ENCODE data around the gene PPFIA3. TPM values are rescaled to one million over a fixed set of nuclear protein-coding genes. Genes with fewer than 3 reads are reported as not detected.

PPFIA3 gene
- total and polyA plus RNA-seq, 3 experiments from 2014 or later: 0.56 to 3.3 (median 3.2) TPM

GRCh38 chr19:49149652-49150105 lies 30.3 kb downstream of the PPFIA3 start:
- peaks cover 46% of the 10 kb centered on the region for H3K27me3 ChIP-seq (ENCODE audit: insufficient read depth, low read length, poor library complexity, severe bottlenecking)
- POLR2A ChIA-PET: no interaction called here

GRCh38 chr19:49150106-49150943 lies 31.0 kb downstream of the PPFIA3 start:
- no peaks in the 10 kb centered on the region for H3K36me3 Mint-ChIP-seq
- H3K27me3 Mint-ChIP-seq: peaks cover 51 to 79% of the 10 kb centered on the region in 2 donors
- no peak overlapping the region for H3K27ac Mint-ChIP-seq
- peak in 3 of 5 donors; percentile 21 to 51 (median 34) for DNase-seq
- peak overlapping the region; percentile 67 to 92 (median 79) for H3K4me3 Mint-ChIP-seq
- ChIA-PET CTCF (interaction anchor here (1.7 to 3.0 kb wide), 2 partner anchors 53 to 157 kb away, joined by 4 to 9 read pairs; partner anchors contain the start of genes GYS1 and RUVBL2), POLR2A (no interaction called here)
- peak overlapping the region; percentile 50 for H3K4me3 ChIP-seq (ENCODE audit: low read length)
- peak overlapping the region; percentile 19 for H3K27ac ChIP-seq (ENCODE audit: low read depth, low read length)
- peaks cover 43% of the 10 kb centered on the region for H3K4me1 ChIP-seq (ENCODE audit: insufficient read depth, low read length)
- no peaks in the 10 kb centered on the region for H3K9me3 ChIP-seq (ENCODE audit: low read length)
- H3K27me3 ChIP-seq (ENCODE audit: insufficient read depth, low read length, poor library complexity, severe bottlenecking): peaks cover 46% of the 10 kb centered on the region
- H3K9me3 Mint-ChIP-seq: peaks cover 0 to 2% (median 0%) of the 10 kb centered on the region in 5 donors
- no peaks in the 10 kb centered on the region for H3K36me3 ChIP-seq (ENCODE audit: insufficient read depth, low read length)
- H3K4me1 Mint-ChIP-seq: peaks cover 29 to 39% (median 30%) of the 10 kb centered on the region in 3 donors

More at GRCh38 chr19:49149652-49150105, 30.3 kb downstream of the PPFIA3 start:
- CTCF ChIA-PET: interaction anchor here (1.3 to 3.0 kb wide), 4 partner anchors 22 to 156 kb away, joined by 3 to 9 read pairs (median 5); partner anchors contain the start of genes GYS1, LIN7B and RUVBL2
- no peaks in the 10 kb centered on the region for H3K9me3 ChIP-seq (ENCODE audit: low read length)
- Mint-ChIP-seq H3K4me3 (peak overlapping the region; percentile 67 to 92 (median 80)), H3K27me3 (peaks cover 50 to 79% of the 10 kb centered on the region in 2 donors), H3K36me3 (no peaks in the 10 kb centered on the region), H3K9me3 (peaks cover 0 to 2% (median 0%) of the 10 kb centered on the region in 5 donors), H3K4me1 (peaks cover 30 to 39% (median 31%) of the 10 kb centered on the region in 3 donors), H3K27ac (peak overlapping the region in 1 of 8 donors; percentile 10)
- no peaks in the 10 kb centered on the region for H3K36me3 ChIP-seq (ENCODE audit: insufficient read depth, low read length)
- no peak for DNase-seq
- H3K4me1 ChIP-seq (ENCODE audit: insufficient read depth, low read length): peaks cover 43% of the 10 kb centered on the region
- peak overlapping the region; percentile 50 for H3K4me3 ChIP-seq (ENCODE audit: low read length)
- H3K27ac ChIP-seq (ENCODE audit: low read depth, low read length): peak overlapping the region; percentile 19

- POLR2A ChIA-PET: no interaction called here
- H3K4me3 Mint-ChIP-seq: peak overlapping the region in 5 of 7 donors; percentile 19 to 92 (median 73)
- peaks cover 41% of the 10 kb centered on the region for H3K27me3 ChIP-seq (ENCODE audit: insufficient read depth, low read length, poor library complexity, severe bottlenecking)
Observed at GRCh38 chr19:49150944-49151243, 31.6 kb downstream of the PPFIA3 start.

DNA sequence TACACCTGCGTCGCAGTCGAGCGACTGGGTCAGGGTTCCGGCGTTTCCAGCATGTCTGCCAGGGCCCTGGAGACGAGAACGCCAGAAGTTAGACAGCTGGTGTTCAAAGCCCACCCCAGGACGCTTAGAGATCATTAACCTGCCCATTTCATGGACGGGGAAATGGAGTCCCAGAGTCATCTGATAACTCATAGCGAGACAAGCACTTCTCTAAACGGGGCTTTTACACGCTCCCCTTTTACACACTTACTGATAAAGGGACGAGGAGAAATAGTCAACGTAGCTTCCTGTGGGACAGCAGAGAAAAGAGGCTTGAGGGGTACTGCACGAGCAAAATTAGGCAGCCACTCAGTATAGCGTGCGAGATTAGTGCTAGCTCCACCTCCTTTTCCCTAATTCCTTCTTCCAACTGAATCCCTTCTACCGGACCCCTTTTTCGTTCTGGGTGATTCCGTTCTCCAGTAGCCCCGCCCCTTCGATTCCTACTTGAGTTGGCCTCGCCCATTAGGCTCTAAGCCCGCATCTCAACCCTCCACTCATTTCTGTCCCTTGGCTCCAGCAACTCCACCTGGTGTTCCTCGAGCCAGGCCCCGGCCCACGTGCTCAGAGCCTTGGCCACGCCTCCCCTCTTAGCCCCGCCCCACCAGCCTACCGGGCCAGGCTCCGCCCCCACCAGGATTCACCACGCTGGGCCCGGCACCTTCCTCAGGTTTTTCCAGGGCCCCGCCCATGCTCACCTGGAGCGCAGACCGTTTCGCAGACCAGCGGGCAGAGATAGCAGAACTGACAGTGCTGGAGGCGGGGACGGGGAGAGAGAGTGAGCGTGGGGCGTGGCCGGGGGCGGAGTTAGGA lies 32.1 kb downstream of the PPFIA3 start:
- peak in 2 of 5 donors; percentile 23 to 48 for DNase-seq
- Histone ChIP-seq H3K36me3 (ENCODE audit: insufficient read depth, low read length) (no peaks in the 10 kb centered on the region), H3K4me3 (ENCODE audit: low read length) (no peak overlapping the region), H3K27ac (ENCODE audit: low read depth, low read length) (no peak overlapping the region), H3K4me1 (ENCODE audit: insufficient read depth, low read length) (peaks cover 33% of the 10 kb centered on the region), H3K9me3 (ENCODE audit: low read length) (no peaks in the 10 kb centered on the region), H3K27me3 (ENCODE audit: insufficient read depth, low read length, poor library complexity, severe bottlenecking) (peaks cover 36% of the 10 kb centered on the region)
- no peak overlapping the region for H3K27ac Mint-ChIP-seq
- peak overlapping the region; percentile 41 to 92 (median 52) for H3K4me3 Mint-ChIP-seq
- ChIA-PET CTCF (interaction anchor here (1.7 to 3.0 kb wide), 2 partner anchors 54 to 158 kb away, joined by 4 to 9 read pairs; partner anchors contain the start of genes GYS1 and RUVBL2), POLR2A (no interaction called here)
- no peaks in the 10 kb centered on the region for H3K36me3 Mint-ChIP-seq
- H3K27me3 Mint-ChIP-seq: peaks cover 46 to 77% of the 10 kb centered on the region in 2 donors
- peaks cover 0 to 2% (median 0%) of the 10 kb centered on the region in 5 donors for H3K9me3 Mint-ChIP-seq
- peaks cover 20 to 31% (median 24%) of the 10 kb centered on the region in 3 donors for H3K4me1 Mint-ChIP-seq

More at GRCh38 chr19:49150944-49151243, 31.6 kb downstream of the PPFIA3 start:
- peaks cover 24 to 36% (median 25%) of the 10 kb centered on the region in 3 donors for H3K4me1 Mint-ChIP-seq
- H3K27ac Mint-ChIP-seq: no peak overlapping the region
- no peak for DNase-seq
- CTCF ChIA-PET: interaction anchor here (1.7 to 3.0 kb wide), 2 partner anchors 53 to 157 kb away, joined by 4 to 9 read pairs; partner anchors contain the start of genes GYS1 and RUVBL2
- H3K36me3 Mint-ChIP-seq: no peaks in the 10 kb centered on the region
- H3K9me3 Mint-ChIP-seq: peaks cover 0 to 2% (median 0%) of the 10 kb centered on the region in 5 donors
- H3K4me1 ChIP-seq (ENCODE audit: insufficient read depth, low read length): peaks cover 38% of the 10 kb centered on the region
- H3K9me3 ChIP-seq (ENCODE audit: low read length): no peaks in the 10 kb centered on the region
- peaks cover 45 to 78% of the 10 kb centered on the region in 2 donors for H3K27me3 Mint-ChIP-seq
- no peaks in the 10 kb centered on the region for H3K36me3 ChIP-seq (ENCODE audit: insufficient read depth, low read length)
- H3K4me3 ChIP-seq (ENCODE audit: low read length): peak overlapping the region; percentile 50
- peak overlapping the region; percentile 19 for H3K27ac ChIP-seq (ENCODE audit: low read depth, low read length)

- Mint-ChIP-seq H3K9me3 (peaks cover 0 to 2% (median 0%) of the 10 kb centered on the region in 5 donors), H3K27ac (no peak overlapping the region), H3K4me3 (peak overlapping the region in 5 of 7 donors; percentile 11 to 64 (median 50)), H3K4me1 (peaks cover 20 to 31% (median 24%) of the 10 kb centered on the region in 3 donors), H3K36me3 (no peaks in the 10 kb centered on the region), H3K27me3 (peaks cover 47 to 74% of the 10 kb centered on the region in 2 donors)
- Histone ChIP-seq H3K27me3 (ENCODE audit: insufficient read depth, low read length, poor library complexity, severe bottlenecking) (peaks cover 36% of the 10 kb centered on the region), H3K27ac (ENCODE audit: low read depth, low read length) (no peak overlapping the region), H3K36me3 (ENCODE audit: insufficient read depth, low read length) (no peaks in the 10 kb centered on the region), H3K9me3 (ENCODE audit: low read length) (no peaks in the 10 kb centered on the region), H3K4me1 (ENCODE audit: insufficient read depth, low read length) (peaks cover 33% of the 10 kb centered on the region), H3K4me3 (ENCODE audit: low read length) (no peak overlapping the region)
- ChIA-PET POLR2A (no interaction called here), CTCF (no interaction called here)
- DNase-seq: no peak
Observed at GRCh38 chr19:49152119-49152550, 32.8 kb downstream of the PPFIA3 start.

DNA sequence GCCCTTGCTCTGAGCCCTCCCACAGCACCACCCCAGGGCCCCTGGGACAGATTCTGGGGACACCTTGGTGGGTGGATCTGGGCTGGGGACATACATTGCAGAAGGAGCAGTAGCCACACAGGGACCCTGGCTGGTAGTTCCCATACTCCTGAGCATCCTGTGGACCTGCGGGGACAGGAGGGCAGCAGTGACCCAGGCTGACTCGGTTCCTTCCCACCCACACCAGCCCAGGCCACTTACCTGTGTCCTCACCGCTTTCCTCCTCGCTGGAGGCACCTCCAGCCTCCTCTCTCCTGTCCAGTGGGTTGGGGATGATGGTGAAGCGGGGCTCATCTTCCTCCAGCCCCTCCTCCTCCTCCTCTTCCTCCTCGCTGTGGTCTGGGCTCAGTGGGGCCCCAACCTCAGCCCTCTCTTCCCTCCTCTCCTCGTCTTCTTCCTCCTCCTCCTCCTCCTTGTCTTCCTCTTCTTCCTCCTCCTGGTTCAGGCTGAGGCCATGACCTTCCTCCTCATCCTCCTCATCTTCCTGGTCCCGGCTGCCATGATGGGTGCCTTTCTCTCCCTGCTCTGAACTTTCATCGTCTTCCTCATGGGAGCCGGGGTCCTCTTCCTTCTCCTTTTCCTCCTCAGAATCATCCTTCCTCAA lies 33.9 kb downstream of the PPFIA3 start:
- Mint-ChIP-seq H3K4me3 (peak overlapping the region in 4 of 7 donors; percentile 10 to 32 (median 23)), H3K9me3 (peaks cover 0 to 2% (median 0%) of the 10 kb centered on the region in 5 donors), H3K36me3 (no peaks in the 10 kb centered on the region), H3K27me3 (peaks cover 39 to 74% of the 10 kb centered on the region in 2 donors), H3K4me1 (peaks cover 21 to 35% (median 27%) of the 10 kb centered on the region in 3 donors), H3K27ac (no peak overlapping the region)
- Histone ChIP-seq H3K9me3 (ENCODE audit: low read length) (no peaks in the 10 kb centered on the region), H3K4me3 (ENCODE audit: low read length) (no peak overlapping the region), H3K27ac (ENCODE audit: low read depth, low read length) (no peak overlapping the region), H3K4me1 (ENCODE audit: insufficient read depth, low read length) (peaks cover 39% of the 10 kb centered on the region), H3K27me3 (ENCODE audit: insufficient read depth, low read length, poor library complexity, severe bottlenecking) (peaks cover 40% of the 10 kb centered on the region), H3K36me3 (ENCODE audit: insufficient read depth, low read length) (no peaks in the 10 kb centered on the region)
- no peak for DNase-seq
- ChIA-PET CTCF (no interaction called here), POLR2A (no interaction called here)

DNA sequence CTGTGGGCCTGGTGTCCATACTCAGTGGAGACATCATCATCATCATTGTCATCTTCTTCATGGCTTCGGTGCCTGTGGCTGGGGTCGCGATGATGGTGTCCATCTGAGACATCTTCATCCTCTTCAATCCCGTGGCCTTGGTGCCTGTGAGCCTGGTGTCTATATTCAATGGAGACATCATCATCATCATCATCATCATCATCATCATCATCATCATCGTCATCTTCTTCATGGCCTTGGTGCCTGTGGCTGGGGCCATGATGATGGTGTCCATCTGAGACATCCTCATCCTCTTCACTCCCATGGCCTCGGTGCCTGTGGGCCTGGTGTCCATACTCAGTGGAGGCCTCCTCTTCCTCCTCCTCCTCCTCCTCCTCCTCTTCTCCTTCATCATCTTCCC lies 34.9 kb downstream of the PPFIA3 start:
- CTCF ChIA-PET: no interaction called here

More for the DNA sequence above, 34.9 kb downstream of the PPFIA3 start:
- no peaks in the 10 kb centered on the region for H3K36me3 Mint-ChIP-seq
- peak overlapping the region in 2 of 7 donors; percentile 21 to 68 for H3K4me3 Mint-ChIP-seq
- Histone ChIP-seq H3K27ac (ENCODE audit: low read depth, low read length) (peak overlapping the region; percentile 77), H3K9me3 (ENCODE audit: low read length) (no peaks in the 10 kb centered on the region), H3K27me3 (ENCODE audit: insufficient read depth, low read length, poor library complexity, severe bottlenecking) (peaks cover 36% of the 10 kb centered on the region), H3K4me1 (ENCODE audit: insufficient read depth, low read length) (peaks cover 34% of the 10 kb centered on the region), H3K36me3 (ENCODE audit: insufficient read depth, low read length) (no peaks in the 10 kb centered on the region), H3K4me3 (ENCODE audit: low read length) (no peak overlapping the region)
- peaks cover 40 to 72% of the 10 kb centered on the region in 2 donors for H3K27me3 Mint-ChIP-seq
- peaks cover 17 to 30% (median 26%) of the 10 kb centered on the region in 3 donors for H3K4me1 Mint-ChIP-seq
- H3K9me3 Mint-ChIP-seq: peaks cover 0 to 2% (median 0%) of the 10 kb centered on the region in 5 donors
- POLR2A ChIA-PET: no interaction called here
- H3K27ac Mint-ChIP-seq: no peak overlapping the region
- DNase-seq: no peak
